ENCODE measurements around the gene RFLNA. TPM values are rescaled to one million over a fixed set of nuclear protein-coding genes. Genes with fewer than 3 reads are reported as not detected.

RFLNA gene
- total and polyA plus RNA-seq, 2 experiments from 2014 or later = 1.2 to 4.6 TPM

- no peak overlapping the region for H3K4me2 ChIP-seq (ENCODE audit: unreplicated experiment)
- H3K79me2 ChIP-seq (ENCODE audit: insufficient read depth) = peaks cover 8% of the 10 kb centered on the region; the same call in 1 of the 2 replicates
- no peaks in the 10 kb centered on the region for H3K9me2 ChIP-seq (ENCODE audit: insufficient read depth)
- H3K27me3 ChIP-seq (replicated peaks; ENCODE audit: insufficient read depth) = no peaks in the 10 kb centered on the region
- H3K4me3 ChIP-seq = no peak overlapping the region
- H3K36me3 ChIP-seq (ENCODE audit: low read depth) = peaks cover 67% of the 10 kb centered on the region
- H3K4me1 ChIP-seq (ENCODE audit: insufficient read depth) = no peaks in the 10 kb centered on the region
- TF ChIP-seq EZH2 (IDR thresholded peaks at IDR 0.05; ENCODE audit: insufficient read depth, poor library complexity, severe bottlenecking) = no peak
- no peak for TF ChIP-seq EZH2phosphoT487 (IDR thresholded peaks at IDR 0.05; ENCODE audit: insufficient read depth, low read depth)
- WGBS, 2 experiments (ENCODE audit: low coverage in 1 of 2, low lambda C conversion rate in 2 of 2, missing lambda C conversion rate in 2 of 2) = 84% methylated on average over 6 to 18 of the region's 18 CpGs
- H4K20me1 ChIP-seq (ENCODE audit: insufficient read depth) = no peaks in the 10 kb centered on the region
- no peaks in the 10 kb centered on the region for H3K9me3 ChIP-seq (ENCODE audit: low read depth)
- no peak overlapping the region for H2AFZ ChIP-seq
- in situ Hi-C loops (cut with MboI) = no loop called here
- H3K9ac ChIP-seq = no peak overlapping the region
- H3K27ac ChIP-seq = no peak overlapping the region
- DNase-seq = no peak
- peaks cover 67% of the 10 kb centered on the region for H3F3A ChIP-seq (ENCODE audit: insufficient read depth)
Observed at GRCh38 chr12:124327362-124328043, 32.6 kb downstream of the RFLNA start.

- in situ Hi-C loops (cut with MboI) = no loop called here
- H3K9ac ChIP-seq = no peak overlapping the region
- WGBS, 2 experiments (ENCODE audit: low coverage in 1 of 2, low lambda C conversion rate in 2 of 2, missing lambda C conversion rate in 2 of 2) = 34 to 68% methylated on average over 3 to 13 of the region's 13 CpGs
- H3F3A ChIP-seq (ENCODE audit: insufficient read depth) = peaks cover 61% of the 10 kb centered on the region
- H3K9me3 ChIP-seq (ENCODE audit: low read depth) = no peaks in the 10 kb centered on the region
- peaks cover 70% of the 10 kb centered on the region for H3K36me3 ChIP-seq (ENCODE audit: low read depth)
- no peaks in the 10 kb centered on the region for H3K27me3 ChIP-seq (replicated peaks; ENCODE audit: insufficient read depth)
- TF ChIP-seq EZH2phosphoT487 (IDR thresholded peaks at IDR 0.05; ENCODE audit: insufficient read depth, low read depth) = no peak
- no peak for TF ChIP-seq EZH2 (IDR thresholded peaks at IDR 0.05; ENCODE audit: insufficient read depth, poor library complexity, severe bottlenecking)
- H3K4me1 ChIP-seq (ENCODE audit: insufficient read depth) = no peaks in the 10 kb centered on the region
- H3K9me2 ChIP-seq (ENCODE audit: insufficient read depth) = no peaks in the 10 kb centered on the region
- H4K20me1 ChIP-seq (ENCODE audit: insufficient read depth) = no peaks in the 10 kb centered on the region
- H2AFZ ChIP-seq = no peak overlapping the region
- no peak overlapping the region for H3K4me3 ChIP-seq
- no peak overlapping the region for H3K27ac ChIP-seq
- DNase-seq = no peak
- no peak overlapping the region for H3K4me2 ChIP-seq (ENCODE audit: unreplicated experiment)
- H3K79me2 ChIP-seq (ENCODE audit: insufficient read depth) = peaks cover 10% of the 10 kb centered on the region; the same call in 1 of the 2 replicates
Observed at GRCh38 chr12:124328116-124328515, 33.2 kb downstream of the RFLNA start.

- H3K36me3 ChIP-seq (ENCODE audit: low read depth) = peaks cover 65% of the 10 kb centered on the region
- peaks cover 10% of the 10 kb centered on the region; the same call in 1 of the 2 replicates for H3K79me2 ChIP-seq (ENCODE audit: insufficient read depth)
- no peaks in the 10 kb centered on the region for H3K9me2 ChIP-seq (ENCODE audit: insufficient read depth)
- TF ChIP-seq EZH2phosphoT487 (IDR thresholded peaks at IDR 0.05; ENCODE audit: insufficient read depth, low read depth) (no peak), EZH2 (IDR thresholded peaks at IDR 0.05; ENCODE audit: insufficient read depth, poor library complexity, severe bottlenecking) (no peak)
- H3K9me3 ChIP-seq (ENCODE audit: low read depth) = no peaks in the 10 kb centered on the region
- no peaks in the 10 kb centered on the region for H3K27me3 ChIP-seq (replicated peaks; ENCODE audit: insufficient read depth)
- no peak overlapping the region for H2AFZ ChIP-seq
- no peak overlapping the region for H3K27ac ChIP-seq
- 89 to 92% methylated on average over 14 of the region's 14 CpGs for WGBS, 2 experiments (ENCODE audit: low coverage in 1 of 2, low lambda C conversion rate in 2 of 2, missing lambda C conversion rate in 2 of 2)
- H3K4me3 ChIP-seq = no peak overlapping the region
- H3K4me2 ChIP-seq (ENCODE audit: unreplicated experiment) = no peak overlapping the region
- no peaks in the 10 kb centered on the region for H4K20me1 ChIP-seq (ENCODE audit: insufficient read depth)
- peaks cover 55% of the 10 kb centered on the region for H3F3A ChIP-seq (ENCODE audit: insufficient read depth)
- no peak overlapping the region for H3K9ac ChIP-seq
- H3K4me1 ChIP-seq (ENCODE audit: insufficient read depth) = no peaks in the 10 kb centered on the region
- in situ Hi-C loops (cut with MboI) = no loop called here
- DNase-seq = no peak
Observed at GRCh38 chr12:124328636-124329035, 33.7 kb downstream of the RFLNA start.

GRCh38 chr12:124332058-124332672 lies 37.3 kb downstream of the RFLNA start:
- no peak overlapping the region for H2AFZ ChIP-seq
- H3K27ac ChIP-seq = no peak overlapping the region
- no peaks in the 10 kb centered on the region for H3K27me3 ChIP-seq (replicated peaks; ENCODE audit: insufficient read depth)
- H3K4me3 ChIP-seq = no peak overlapping the region
- H3K4me2 ChIP-seq (ENCODE audit: unreplicated experiment) = no peak overlapping the region
- H3K9me3 ChIP-seq (ENCODE audit: low read depth) = no peaks in the 10 kb centered on the region
- no peaks in the 10 kb centered on the region for H4K20me1 ChIP-seq (ENCODE audit: insufficient read depth)
- in situ Hi-C loops (cut with MboI) = no loop called here
- no peak for DNase-seq
- no peak overlapping the region for H3K9ac ChIP-seq
- WGBS, 2 experiments (ENCODE audit: low coverage in 1 of 2, low lambda C conversion rate in 2 of 2, missing lambda C conversion rate in 2 of 2) = 94% methylated on average over 13 to 15 of the region's 15 CpGs
- H3K4me1 ChIP-seq (ENCODE audit: insufficient read depth) = no peaks in the 10 kb centered on the region
- peaks cover 67% of the 10 kb centered on the region for H3K36me3 ChIP-seq (ENCODE audit: low read depth)
- no peaks in the 10 kb centered on the region for H3K9me2 ChIP-seq (ENCODE audit: insufficient read depth)
- TF ChIP-seq EZH2 (IDR thresholded peaks at IDR 0.05; ENCODE audit: insufficient read depth, poor library complexity, severe bottlenecking) = no peak
- TF ChIP-seq EZH2phosphoT487 (IDR thresholded peaks at IDR 0.05; ENCODE audit: insufficient read depth, low read depth) = no peak
- H3K79me2 ChIP-seq (ENCODE audit: insufficient read depth) = peaks cover 14% of the 10 kb centered on the region; the same call in 1 of the 2 replicates
- H3F3A ChIP-seq (ENCODE audit: insufficient read depth) = peaks cover 35% of the 10 kb centered on the region
